SK-N-SH treated with all-trans-retinoic acid at 6 μM for 48 hours (cell line): ENCODE measurements around the gene HLF.

Experiments used
- ATAC-seq: fragments of 200-7000 bp; cut with Tn5 transposase; 3 replicates; pipeline ENCODE4 v1.9.1; 2020; ENCODE audit warnings: mild to moderate bottlenecking, moderate library complexity
- ARNTL ChIP-seq: fragments of 450-650 bp; formaldehyde crosslinking; IDR thresholded peaks from 2 replicates; pipeline ENCODE4 v1.5.0; 2020; ENCODE audit warnings: low read depth, mild to moderate bottlenecking, moderate library complexity, borderline replicate concordance
- CSDC2 ChIP-seq: fragments of 250-450 bp; sonication (Bioruptor Pico); IDR thresholded peaks from 2 replicates; pipeline ENCODE4 v1.5.0; 2020; ENCODE audit warnings: mild to moderate bottlenecking, moderate library complexity
- ESRRG ChIP-seq: fragments of 250-450 bp; sonication (Bioruptor Pico); IDR thresholded peaks from 2 replicates; pipeline ENCODE4 v1.6.1; 2021; ENCODE audit warnings: mild to moderate bottlenecking
- GLIS3 ChIP-seq: fragments of 250-450 bp; sonication (Bioruptor Pico); IDR thresholded peaks from 2 replicates; pipeline ENCODE4 v1.5.0; 2020; ENCODE audit warnings: mild to moderate bottlenecking, moderate library complexity
- OSR1 ChIP-seq: fragments of 250-450 bp; sonication (Bioruptor Pico); IDR thresholded peaks from 2 replicates; pipeline ENCODE4 v1.8.0; 2022; ENCODE audit warnings: moderate library complexity, mild to moderate bottlenecking, inconsistent platforms
- PPARA ChIP-seq: fragments of 250-450 bp; sonication (Bioruptor Pico); IDR thresholded peaks from 2 replicates; pipeline ENCODE4 v1.5.0; 2020; ENCODE audit warnings: mild to moderate bottlenecking, borderline replicate concordance
- RARB ChIP-seq: fragments of 250-450 bp; sonication (Bioruptor Pico); IDR thresholded peaks from 2 replicates; pipeline ENCODE4 v1.8.0; 2021; ENCODE audit warnings: mild to moderate bottlenecking, moderate library complexity
- SNAI2 ChIP-seq: fragments of 250-450 bp; sonication (Bioruptor Pico); IDR thresholded peaks from 2 replicates; pipeline ENCODE4 v1.5.0; 2020; ENCODE audit warnings: mild to moderate bottlenecking, moderate library complexity
- TCF4 ChIP-seq: fragments of 250-450 bp; sonication (Bioruptor Pico); IDR thresholded peaks from 2 replicates; pipeline ENCODE4 v1.8.0; 2021; ENCODE audit warnings: mild to moderate bottlenecking, moderate library complexity, borderline replicate concordance
- TOX ChIP-seq: fragments of 250-450 bp; sonication (Bioruptor Pico); IDR thresholded peaks from 2 replicates; pipeline ENCODE4 v1.8.0; 2021; ENCODE audit warnings: mild to moderate bottlenecking, moderate library complexity, borderline replicate concordance
- ZFP3 ChIP-seq: fragments of 250-450 bp; sonication (Bioruptor Pico); IDR thresholded peaks from 2 replicates; pipeline ENCODE4 v1.5.0; 2020; ENCODE audit warnings: mild to moderate bottlenecking, moderate library complexity
- ZFP30 ChIP-seq: fragments of 450-650 bp; formaldehyde crosslinking; IDR thresholded peaks from 2 replicates; pipeline ENCODE4 v1.5.0; 2022; ENCODE audit warnings: mild to moderate bottlenecking, moderate library complexity
- ZNF565 ChIP-seq: fragments of 450-650 bp; formaldehyde crosslinking; conservative IDR thresholded peaks from 2 replicates; pipeline ENCODE4 v1.5.0; 2020; ENCODE audit warnings: low read depth, mild to moderate bottlenecking, moderate library complexity
- ZNF70 ChIP-seq: fragments of 450-650 bp; formaldehyde crosslinking; IDR thresholded peaks from 2 replicates; pipeline ENCODE4 v1.5.0; 2020; ENCODE audit warnings: mild to moderate bottlenecking, moderate library complexity
- ZNF8 ChIP-seq: fragments of 450-650 bp; formaldehyde crosslinking; IDR thresholded peaks from 2 replicates; pipeline ENCODE4 v1.5.0; 2020; ENCODE audit warnings: mild to moderate bottlenecking, moderate library complexity
- TF ChIP-seq, protein P1 (sequence below): fragments of 250-450 bp; sonication (Bioruptor Pico); IDR thresholded peaks from 2 replicates; pipeline ENCODE4 v1.8.0; 2021; ENCODE audit warnings: low read depth, mild to moderate bottlenecking, moderate library complexity, borderline replicate concordance
- TF ChIP-seq, protein P2 (sequence below): fragments of 250-450 bp; sonication (Bioruptor Pico); IDR thresholded peaks from 2 replicates; pipeline ENCODE4 v1.5.1; 2020; ENCODE audit warnings: low read depth, mild to moderate bottlenecking, moderate library complexity
- TF ChIP-seq, protein P3 (sequence below): fragments of 250-450 bp; sonication (Bioruptor Pico); IDR thresholded peaks from 2 replicates; pipeline ENCODE4 v1.5.0; 2020; ENCODE audit warnings: mild to moderate bottlenecking, moderate library complexity
- TF ChIP-seq, protein P4 (sequence below): fragments of 250-450 bp; sonication (Bioruptor Pico); IDR thresholded peaks from 2 replicates; pipeline ENCODE4 v1.8.0; 2020; ENCODE audit warnings: mild to moderate bottlenecking, moderate library complexity, borderline replicate concordance
- TF ChIP-seq, protein P5 (sequence below): fragments of 250-450 bp; sonication (Bioruptor Pico); IDR thresholded peaks from 2 replicates; pipeline ENCODE4 v1.5.1; 2021; ENCODE audit warnings: mild to moderate bottlenecking, moderate library complexity

The HLF gene

DNA sequence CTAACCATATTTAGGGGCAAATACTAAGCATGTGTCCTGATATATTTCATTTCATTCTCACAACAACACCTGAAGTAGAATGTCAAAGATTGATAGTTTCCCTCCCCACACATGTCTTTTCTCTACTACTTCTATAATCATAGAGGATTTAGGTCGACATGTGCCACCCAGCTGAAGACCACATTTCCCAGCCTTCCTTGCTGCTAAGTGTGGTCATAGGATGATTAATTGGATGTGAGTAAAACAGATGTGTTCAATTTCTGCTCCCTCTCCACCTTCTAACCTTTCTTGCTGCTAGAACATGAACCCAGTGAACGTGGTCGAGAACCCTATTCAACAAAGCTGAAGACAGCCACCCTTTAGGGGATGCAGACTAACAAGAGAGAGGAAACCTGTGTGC, 18.8 kb upstream of the HLF start:
- no peak for TF ChIP-seq TOX (CRISPR knock-in tag)
- no peak for TF ChIP-seq ZNF70 (CRISPR knock-in tag)
- no peak for TF ChIP-seq SNAI2 (CRISPR knock-in tag)
- TF ChIP-seq, protein P1, sequence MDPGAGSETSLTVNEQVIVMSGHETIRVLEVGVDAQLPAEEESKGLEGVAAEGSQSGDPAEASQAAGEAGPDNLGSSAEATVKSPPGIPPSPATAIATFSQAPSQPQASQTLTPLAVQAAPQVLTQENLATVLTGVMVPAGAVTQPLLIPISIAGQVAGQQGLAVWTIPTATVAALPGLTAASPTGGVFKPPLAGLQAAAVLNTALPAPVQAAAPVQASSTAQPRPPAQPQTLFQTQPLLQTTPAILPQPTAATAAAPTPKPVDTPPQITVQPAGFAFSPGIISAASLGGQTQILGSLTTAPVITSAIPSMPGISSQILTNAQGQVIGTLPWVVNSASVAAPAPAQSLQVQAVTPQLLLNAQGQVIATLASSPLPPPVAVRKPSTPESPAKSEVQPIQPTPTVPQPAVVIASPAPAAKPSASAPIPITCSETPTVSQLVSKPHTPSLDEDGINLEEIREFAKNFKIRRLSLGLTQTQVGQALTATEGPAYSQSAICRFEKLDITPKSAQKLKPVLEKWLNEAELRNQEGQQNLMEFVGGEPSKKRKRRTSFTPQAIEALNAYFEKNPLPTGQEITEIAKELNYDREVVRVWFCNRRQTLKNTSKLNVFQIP: no peak
- no peak for TF ChIP-seq ZFP3 (CRISPR knock-in tag)
- TF ChIP-seq ESRRG (CRISPR knock-in tag): no peak
- TF ChIP-seq ZFP30 (CRISPR knock-in tag): no peak
- no peak for TF ChIP-seq TCF4
- no peak for TF ChIP-seq CSDC2
- TF ChIP-seq ZNF565: no peak
- TF ChIP-seq ZNF8 (CRISPR knock-in tag): no peak
- TF ChIP-seq PPARA (CRISPR knock-in tag): no peak
- no peak for TF ChIP-seq GLIS3 (CRISPR knock-in tag)
- no peak for ATAC-seq

DNA sequence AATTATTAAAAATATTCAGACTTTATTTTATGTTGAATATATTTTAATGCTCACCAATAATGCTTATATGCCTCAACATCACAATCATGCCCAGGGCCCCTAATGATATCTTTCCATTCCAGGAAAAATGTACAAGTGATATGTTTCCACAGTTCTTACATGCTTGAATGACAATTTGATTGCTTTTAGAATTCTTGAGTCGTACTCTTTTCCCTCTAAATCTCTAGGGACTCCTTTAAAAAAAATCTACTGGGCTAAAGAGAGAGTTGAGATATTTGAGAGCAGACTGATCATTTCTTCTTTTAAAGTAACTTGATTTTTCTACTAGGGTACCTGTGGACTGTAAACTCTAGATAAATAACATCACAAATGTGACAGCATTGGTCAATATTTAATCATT, 18.2 kb upstream of the HLF start:
- no peak for TF ChIP-seq ARNTL (CRISPR knock-in tag)
- TF ChIP-seq, protein P2, sequence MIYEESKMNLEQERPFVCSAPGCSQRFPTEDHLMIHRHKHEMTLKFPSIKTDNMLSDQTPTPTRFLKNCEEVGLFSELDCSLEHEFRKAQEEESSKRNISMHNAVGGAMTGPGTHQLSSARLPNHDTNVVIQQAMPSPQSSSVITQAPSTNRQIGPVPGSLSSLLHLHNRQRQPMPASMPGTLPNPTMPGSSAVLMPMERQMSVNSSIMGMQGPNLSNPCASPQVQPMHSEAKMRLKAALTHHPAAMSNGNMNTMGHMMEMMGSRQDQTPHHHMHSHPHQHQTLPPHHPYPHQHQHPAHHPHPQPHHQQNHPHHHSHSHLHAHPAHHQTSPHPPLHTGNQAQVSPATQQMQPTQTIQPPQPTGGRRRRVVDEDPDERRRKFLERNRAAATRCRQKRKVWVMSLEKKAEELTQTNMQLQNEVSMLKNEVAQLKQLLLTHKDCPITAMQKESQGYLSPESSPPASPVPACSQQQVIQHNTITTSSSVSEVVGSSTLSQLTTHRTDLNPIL (CRISPR knock-in tag): no peak
- TF ChIP-seq OSR1: no peak
- TF ChIP-seq, protein P3, sequence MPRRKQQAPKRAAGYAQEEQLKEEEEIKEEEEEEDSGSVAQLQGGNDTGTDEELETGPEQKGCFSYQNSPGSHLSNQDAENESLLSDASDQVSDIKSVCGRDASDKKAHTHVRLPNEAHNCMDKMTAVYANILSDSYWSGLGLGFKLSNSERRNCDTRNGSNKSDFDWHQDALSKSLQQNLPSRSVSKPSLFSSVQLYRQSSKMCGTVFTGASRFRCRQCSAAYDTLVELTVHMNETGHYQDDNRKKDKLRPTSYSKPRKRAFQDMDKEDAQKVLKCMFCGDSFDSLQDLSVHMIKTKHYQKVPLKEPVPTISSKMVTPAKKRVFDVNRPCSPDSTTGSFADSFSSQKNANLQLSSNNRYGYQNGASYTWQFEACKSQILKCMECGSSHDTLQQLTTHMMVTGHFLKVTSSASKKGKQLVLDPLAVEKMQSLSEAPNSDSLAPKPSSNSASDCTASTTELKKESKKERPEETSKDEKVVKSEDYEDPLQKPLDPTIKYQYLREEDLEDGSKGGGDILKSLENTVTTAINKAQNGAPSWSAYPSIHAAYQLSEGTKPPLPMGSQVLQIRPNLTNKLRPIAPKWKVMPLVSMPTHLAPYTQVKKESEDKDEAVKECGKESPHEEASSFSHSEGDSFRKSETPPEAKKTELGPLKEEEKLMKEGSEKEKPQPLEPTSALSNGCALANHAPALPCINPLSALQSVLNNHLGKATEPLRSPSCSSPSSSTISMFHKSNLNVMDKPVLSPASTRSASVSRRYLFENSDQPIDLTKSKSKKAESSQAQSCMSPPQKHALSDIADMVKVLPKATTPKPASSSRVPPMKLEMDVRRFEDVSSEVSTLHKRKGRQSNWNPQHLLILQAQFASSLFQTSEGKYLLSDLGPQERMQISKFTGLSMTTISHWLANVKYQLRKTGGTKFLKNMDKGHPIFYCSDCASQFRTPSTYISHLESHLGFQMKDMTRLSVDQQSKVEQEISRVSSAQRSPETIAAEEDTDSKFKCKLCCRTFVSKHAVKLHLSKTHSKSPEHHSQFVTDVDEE (CRISPR knock-in tag): no peak
- TF ChIP-seq RARB: no peak
- TF ChIP-seq, protein P1: no peak
- TF ChIP-seq ZFP30 (CRISPR knock-in tag): no peak
- TF ChIP-seq, protein P4, sequence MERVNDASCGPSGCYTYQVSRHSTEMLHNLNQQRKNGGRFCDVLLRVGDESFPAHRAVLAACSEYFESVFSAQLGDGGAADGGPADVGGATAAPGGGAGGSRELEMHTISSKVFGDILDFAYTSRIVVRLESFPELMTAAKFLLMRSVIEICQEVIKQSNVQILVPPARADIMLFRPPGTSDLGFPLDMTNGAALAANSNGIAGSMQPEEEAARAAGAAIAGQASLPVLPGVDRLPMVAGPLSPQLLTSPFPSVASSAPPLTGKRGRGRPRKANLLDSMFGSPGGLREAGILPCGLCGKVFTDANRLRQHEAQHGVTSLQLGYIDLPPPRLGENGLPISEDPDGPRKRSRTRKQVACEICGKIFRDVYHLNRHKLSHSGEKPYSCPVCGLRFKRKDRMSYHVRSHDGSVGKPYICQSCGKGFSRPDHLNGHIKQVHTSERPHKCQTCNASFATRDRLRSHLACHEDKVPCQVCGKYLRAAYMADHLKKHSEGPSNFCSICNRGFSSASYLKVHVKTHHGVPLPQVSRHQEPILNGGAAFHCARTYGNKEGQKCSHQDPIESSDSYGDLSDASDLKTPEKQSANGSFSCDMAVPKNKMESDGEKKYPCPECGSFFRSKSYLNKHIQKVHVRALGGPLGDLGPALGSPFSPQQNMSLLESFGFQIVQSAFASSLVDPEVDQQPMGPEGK: no peak
- TF ChIP-seq PPARA (CRISPR knock-in tag): no peak
- ATAC-seq: no peak

DNA sequence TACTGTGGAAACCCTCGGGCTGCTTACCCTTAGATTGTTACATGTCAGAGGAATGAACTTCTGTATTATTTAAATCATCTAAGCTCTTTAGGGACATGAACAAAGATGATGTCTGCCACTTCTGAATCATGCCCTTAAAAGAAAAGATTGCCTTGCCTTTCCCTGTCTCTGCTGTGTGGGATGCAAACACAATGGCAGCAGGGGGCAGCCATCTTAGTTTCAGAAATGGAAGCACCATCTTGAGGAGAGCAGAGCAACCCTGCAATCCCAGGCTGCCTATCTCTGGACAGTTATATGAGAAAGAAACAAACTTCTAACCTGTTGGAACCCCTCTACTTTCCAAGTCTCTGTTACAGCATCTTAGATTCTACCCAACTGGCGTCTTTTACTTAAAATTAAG, 16.7 kb upstream of the HLF start:
- ATAC-seq: no peak
- TF ChIP-seq, protein P2 (CRISPR knock-in tag): no peak
- TF ChIP-seq TCF4 (no peak), ZNF565 (no peak), PPARA (CRISPR knock-in tag) (no peak), ARNTL (CRISPR knock-in tag) (no peak), ZNF8 (CRISPR knock-in tag) (no peak), ZNF70 (CRISPR knock-in tag) (no peak), GLIS3 (CRISPR knock-in tag) (no peak), RARB (no peak)
- TF ChIP-seq, protein P5, sequence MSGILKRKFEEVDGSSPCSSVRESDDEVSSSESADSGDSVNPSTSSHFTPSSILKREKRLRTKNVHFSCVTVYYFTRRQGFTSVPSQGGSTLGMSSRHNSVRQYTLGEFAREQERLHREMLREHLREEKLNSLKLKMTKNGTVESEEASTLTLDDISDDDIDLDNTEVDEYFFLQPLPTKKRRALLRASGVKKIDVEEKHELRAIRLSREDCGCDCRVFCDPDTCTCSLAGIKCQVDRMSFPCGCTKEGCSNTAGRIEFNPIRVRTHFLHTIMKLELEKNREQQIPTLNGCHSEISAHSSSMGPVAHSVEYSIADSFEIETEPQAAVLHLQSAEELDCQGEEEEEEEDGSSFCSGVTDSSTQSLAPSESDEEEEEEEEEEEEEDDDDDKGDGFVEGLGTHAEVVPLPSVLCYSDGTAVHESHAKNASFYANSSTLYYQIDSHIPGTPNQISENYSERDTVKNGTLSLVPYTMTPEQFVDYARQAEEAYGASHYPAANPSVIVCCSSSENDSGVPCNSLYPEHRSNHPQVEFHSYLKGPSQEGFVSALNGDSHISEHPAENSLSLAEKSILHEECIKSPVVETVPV (CRISPR knock-in tag): no peak
- TF ChIP-seq, protein P3 (CRISPR knock-in tag): no peak
- TF ChIP-seq, protein P4: no peak
